Panc1 (cell line): ENCODE measurements around the gene CCNG2.

Experiments
- CTCF ChIP-seq: fragments of 450-650 bp; IDR thresholded peaks from 2 replicates; pipeline ENCODE4 v1.5.1; 2017; ENCODE audit warnings: mild to moderate bottlenecking
- POLR2AphosphoS5 ChIP-seq: IDR thresholded peaks from 2 replicates; pipeline ENCODE4 v1.6.1; 2012; ENCODE audit warnings: mild to moderate bottlenecking, low read depth, low read length, moderate library complexity
- REST ChIP-seq, 2 experiments: IDR thresholded peaks; 2 replicates each; pipeline ENCODE4 v1.6.1; 2011 to 2012; ENCODE audit warnings: low read depth in 2 of 2, control low read depth in 1 of 2, low read length in 1 of 2, mild to moderate bottlenecking in 1 of 2, moderate library complexity in 1 of 2; ENCODE audit not compliant: insufficient read depth in 1 of 2
- SIN3A ChIP-seq: IDR thresholded peaks from 2 replicates; pipeline ENCODE4 v1.6.1; 2012; ENCODE audit warnings: low read depth, mild to moderate bottlenecking, low read length, moderate library complexity, borderline replicate concordance; ENCODE audit not compliant: insufficient read depth
- TCF7L2 ChIP-seq: IDR thresholded peaks from 2 replicates; pipeline ENCODE4 v1.6.1; 2011; ENCODE audit warnings: mild to moderate bottlenecking, low read depth, low read length, inconsistent platforms

- no peak for TF ChIP-seq REST (IDR thresholded peaks at IDR 0.05; ENCODE audit: insufficient read depth in 1 of 2, low read depth in 2 of 2, low read length in 1 of 2)
- no peak for TF ChIP-seq CTCF
- no peak for TF ChIP-seq POLR2AphosphoS5
- no peak for TF ChIP-seq SIN3A
- TF ChIP-seq TCF7L2 = no peak
These were observed 10.6 kb upstream of the CCNG2 start for GRCh38 chr4:77146186-77147078.
